Loucy (cell line): ENCODE results near the gene WDR88.

ENCODE experiments used
- H2AFZ ChIP-seq: fragments of 200-600 bp; sonication (generic); 2 replicates; pipeline ENCODE4 v1.6.0; 2016; ENCODE audit warnings: antibody characterized with exemption, mild to moderate bottlenecking, low read length, moderate library complexity
- H3F3A ChIP-seq: fragments of 200-600 bp; 2 replicates; pipeline ENCODE4 v1.6.0; 2016; ENCODE audit warnings: antibody characterized with exemption, low read depth, mild to moderate bottlenecking
- H3K27me3 ChIP-seq: fragments of 200-600 bp; sonication (generic); 2 replicates; pipeline ENCODE4 v1.6.1; 2014; ENCODE audit warnings: low read length, mild to moderate bottlenecking; ENCODE audit not compliant: insufficient read depth, poor library complexity, severe bottlenecking
- H3K36me3 ChIP-seq: fragments of 200-600 bp; sonication (generic); 2 replicates; pipeline ENCODE4 v1.6.1; 2016; ENCODE audit warnings: low read length; ENCODE audit not compliant: insufficient read depth
- H3K4me1 ChIP-seq: fragments of 200-600 bp; sonication (generic); 2 replicates; pipeline ENCODE4 v1.5.1; 2014; ENCODE audit warnings: low read length, mild to moderate bottlenecking; ENCODE audit not compliant: insufficient read depth, poor library complexity, severe bottlenecking
- H3K4me2 ChIP-seq: fragments of 200-600 bp; sonication (generic); 2 replicates; pipeline ENCODE4 v1.6.0; 2014; ENCODE audit warnings: antibody characterized with exemption, low read length, low read depth, mild to moderate bottlenecking; ENCODE audit not compliant: poor library complexity, severe bottlenecking
- H3K4me3 ChIP-seq: fragments of 200-600 bp; sonication (generic); 2 replicates; pipeline ENCODE4 v1.5.1; 2014; ENCODE audit warnings: low read length, mild to moderate bottlenecking, mixed read lengths; ENCODE audit not compliant: poor library complexity, severe bottlenecking
- H3K79me2 ChIP-seq: fragments of 200-600 bp; sonication (generic); 2 replicates; pipeline ENCODE4 v1.6.1; 2014; ENCODE audit warnings: low read length; ENCODE audit not compliant: insufficient read depth
- H3K9ac ChIP-seq: fragments of 200-600 bp; sonication (generic); 2 replicates; pipeline ENCODE4 v1.6.0; 2014; ENCODE audit warnings: mild to moderate bottlenecking, low read depth, low read length, moderate library complexity; ENCODE audit not compliant: poor library complexity, severe bottlenecking
- H3K9me2 ChIP-seq: fragments of 200-600 bp; sonication (generic); replicated peaks from 2 replicates; pipeline ENCODE4 v1.6.1; 2016; ENCODE audit warnings: low read depth, low read length, mixed read lengths
- H3K9me3 ChIP-seq: fragments of 200-600 bp; sonication (generic); 2 replicates; pipeline ENCODE4 v1.6.1; 2014; ENCODE audit warnings: mild to moderate bottlenecking, antibody characterized with exemption, low read length, low read depth; ENCODE audit not compliant: insufficient read depth
- H4K20me1 ChIP-seq: fragments of 200-600 bp; sonication (generic); 2 replicates; pipeline ENCODE4 v1.6.0; 2014; ENCODE audit warnings: antibody characterized with exemption, low read length, mild to moderate bottlenecking; ENCODE audit not compliant: insufficient read depth, poor library complexity, severe bottlenecking
- EZH2phosphoT487 ChIP-seq: fragments of 200-600 bp; IDR thresholded peaks from 2 replicates; pipeline ENCODE4 v1.6.1; 2018; ENCODE audit warnings: antibody characterized with exemption, mild to moderate bottlenecking, moderate library complexity, borderline replicate concordance
- TF ChIP-seq, protein P1 (sequence below): fragments of 200-600 bp; sonication (generic); conservative IDR thresholded peaks from 2 replicates; pipeline ENCODE4 v1.5.1; 2014; ENCODE audit warnings: mild to moderate bottlenecking, antibody characterized with exemption, low read length

The WDR88 gene

DNA sequence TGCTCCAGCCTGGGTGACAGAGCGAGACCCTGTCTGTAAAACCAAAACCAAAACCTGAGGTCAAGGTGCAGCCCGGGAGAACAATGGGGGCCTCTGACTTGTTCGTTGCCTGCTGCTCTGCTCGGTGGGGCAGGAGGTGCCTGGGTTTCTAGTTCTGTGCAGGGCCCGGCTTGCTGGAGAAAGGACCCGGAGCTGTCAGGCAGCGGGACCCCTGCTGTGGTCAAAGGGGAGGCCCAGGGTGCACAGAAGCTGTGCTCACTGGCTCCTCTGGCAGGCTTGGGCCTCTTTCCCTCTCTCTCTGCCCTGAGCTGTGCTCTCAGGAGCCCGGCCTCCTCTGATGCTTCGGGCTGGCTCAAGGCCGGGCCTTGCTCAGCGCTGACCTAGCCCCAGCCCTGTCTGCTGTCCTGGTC, 65.7 kb downstream of the WDR88 start:
- Histone ChIP-seq H3K9ac (no peak overlapping the region), H3K36me3 (no peaks in the 10 kb centered on the region), H3K27me3 (no peaks in the 10 kb centered on the region), H4K20me1 (no peaks in the 10 kb centered on the region), H3F3A (no peaks in the 10 kb centered on the region), H2AFZ (no peak overlapping the region), H3K4me1 (no peaks in the 10 kb centered on the region), H3K4me3 (no peak overlapping the region), H3K9me3 (no peaks in the 10 kb centered on the region), H3K4me2 (no peak overlapping the region), H3K79me2 (no peaks in the 10 kb centered on the region), H3K9me2 (no peaks in the 10 kb centered on the region)
- TF ChIP-seq EZH2phosphoT487: no peak
- TF ChIP-seq, protein P1, sequence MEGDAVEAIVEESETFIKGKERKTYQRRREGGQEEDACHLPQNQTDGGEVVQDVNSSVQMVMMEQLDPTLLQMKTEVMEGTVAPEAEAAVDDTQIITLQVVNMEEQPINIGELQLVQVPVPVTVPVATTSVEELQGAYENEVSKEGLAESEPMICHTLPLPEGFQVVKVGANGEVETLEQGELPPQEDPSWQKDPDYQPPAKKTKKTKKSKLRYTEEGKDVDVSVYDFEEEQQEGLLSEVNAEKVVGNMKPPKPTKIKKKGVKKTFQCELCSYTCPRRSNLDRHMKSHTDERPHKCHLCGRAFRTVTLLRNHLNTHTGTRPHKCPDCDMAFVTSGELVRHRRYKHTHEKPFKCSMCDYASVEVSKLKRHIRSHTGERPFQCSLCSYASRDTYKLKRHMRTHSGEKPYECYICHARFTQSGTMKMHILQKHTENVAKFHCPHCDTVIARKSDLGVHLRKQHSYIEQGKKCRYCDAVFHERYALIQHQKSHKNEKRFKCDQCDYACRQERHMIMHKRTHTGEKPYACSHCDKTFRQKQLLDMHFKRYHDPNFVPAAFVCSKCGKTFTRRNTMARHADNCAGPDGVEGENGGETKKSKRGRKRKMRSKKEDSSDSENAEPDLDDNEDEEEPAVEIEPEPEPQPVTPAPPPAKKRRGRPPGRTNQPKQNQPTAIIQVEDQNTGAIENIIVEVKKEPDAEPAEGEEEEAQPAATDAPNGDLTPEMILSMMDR: no peak

DNA sequence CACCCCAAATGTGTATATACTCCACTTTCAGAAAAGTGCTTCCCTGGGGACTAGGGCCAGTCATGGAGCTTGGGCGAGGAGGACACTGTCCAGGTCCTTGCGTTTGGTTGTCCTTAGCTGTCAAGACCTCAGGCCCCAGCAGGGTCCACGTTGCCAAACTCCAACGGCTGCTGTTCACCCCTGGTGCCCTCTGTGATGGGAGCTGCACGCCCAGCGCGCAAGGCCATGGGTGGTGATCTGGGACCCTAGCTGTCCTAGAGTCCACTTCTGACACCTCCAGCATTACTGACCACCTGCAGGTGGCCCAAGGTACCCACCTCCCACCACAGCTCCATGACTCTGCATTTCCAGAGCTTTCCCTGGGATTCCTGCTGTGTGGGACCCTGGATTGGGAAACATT, 66.3 kb downstream of the WDR88 start:
- H3K9me3 ChIP-seq: no peaks in the 10 kb centered on the region
- H3K9ac ChIP-seq: no peak overlapping the region
- H3K79me2 ChIP-seq: no peaks in the 10 kb centered on the region
- no peaks in the 10 kb centered on the region for H3K4me1 ChIP-seq
- H3K36me3 ChIP-seq: no peaks in the 10 kb centered on the region
- H3F3A ChIP-seq: no peaks in the 10 kb centered on the region
- no peaks in the 10 kb centered on the region for H3K27me3 ChIP-seq
- H3K4me2 ChIP-seq: no peak overlapping the region
- TF ChIP-seq, protein P1: no peak
- no peak for TF ChIP-seq EZH2phosphoT487
- no peak overlapping the region for H3K4me3 ChIP-seq
- no peak overlapping the region for H2AFZ ChIP-seq
- no peaks in the 10 kb centered on the region for H4K20me1 ChIP-seq
- H3K9me2 ChIP-seq: no peaks in the 10 kb centered on the region

DNA sequence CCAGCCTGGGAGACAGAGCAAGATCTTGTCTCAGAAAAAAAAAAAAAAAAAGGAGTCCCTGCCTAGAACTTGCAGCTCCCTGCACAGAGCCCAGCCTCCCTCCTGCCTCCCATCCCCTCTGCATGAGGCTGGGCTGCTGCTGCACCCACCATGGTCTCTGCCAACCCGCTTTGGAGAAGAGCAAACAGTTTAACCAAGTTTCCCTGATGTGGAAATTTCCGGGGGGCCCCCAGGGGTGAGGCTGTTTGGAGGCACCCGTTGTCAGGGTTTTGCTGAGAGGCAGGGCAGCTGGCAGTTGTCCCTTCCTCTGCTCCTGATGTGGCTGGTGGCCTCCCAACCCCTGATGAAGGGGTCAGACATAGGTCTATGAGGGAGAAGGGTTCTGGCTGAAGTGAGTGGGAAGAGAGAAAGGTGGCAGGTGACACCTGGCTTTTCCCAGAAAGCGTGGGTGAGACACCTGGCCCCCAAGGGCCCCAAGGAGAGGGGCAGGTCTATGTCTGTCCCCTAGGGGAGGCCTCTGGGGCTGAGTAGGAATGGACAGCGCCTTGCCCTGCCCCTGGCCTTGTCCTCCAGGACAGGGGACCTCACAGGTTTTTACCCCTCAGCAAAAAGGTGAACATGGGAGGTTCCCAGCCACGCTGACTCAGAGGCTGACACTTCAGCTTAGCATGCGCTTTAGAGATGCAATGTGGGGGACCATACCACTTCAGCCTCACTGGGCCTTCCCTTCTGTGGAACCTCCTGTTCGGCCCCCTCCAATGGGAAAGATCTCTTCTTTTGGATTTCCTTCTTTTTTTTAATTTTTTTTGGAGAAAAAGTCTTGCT, 67.7 kb downstream of the WDR88 start:
- Histone ChIP-seq H3F3A (no peaks in the 10 kb centered on the region), H3K36me3 (no peaks in the 10 kb centered on the region), H4K20me1 (no peaks in the 10 kb centered on the region), H3K9ac (no peak overlapping the region), H3K4me1 (no peaks in the 10 kb centered on the region), H3K79me2 (no peaks in the 10 kb centered on the region), H2AFZ (no peak overlapping the region), H3K9me3 (no peaks in the 10 kb centered on the region), H3K9me2 (no peaks in the 10 kb centered on the region), H3K4me2 (no peak overlapping the region), H3K27me3 (no peaks in the 10 kb centered on the region), H3K4me3 (no peak overlapping the region)
- no peak for TF ChIP-seq EZH2phosphoT487
- TF ChIP-seq, protein P1: no peak
